ENCODE results near the gene CLASP2. TPM values are rescaled to one million over a fixed set of nuclear protein-coding genes. Genes with fewer than 3 reads are reported as not detected.
"Not testable (repeated sequence)": the region's sequence is repeated elsewhere in the genome, so short reads cannot be mapped to it uniquely, and the experiment has no call there.

Gene CLASP2
- total and polyA plus RNA-seq, 2 donors = 18.8 to 35.1 TPM

DNA sequence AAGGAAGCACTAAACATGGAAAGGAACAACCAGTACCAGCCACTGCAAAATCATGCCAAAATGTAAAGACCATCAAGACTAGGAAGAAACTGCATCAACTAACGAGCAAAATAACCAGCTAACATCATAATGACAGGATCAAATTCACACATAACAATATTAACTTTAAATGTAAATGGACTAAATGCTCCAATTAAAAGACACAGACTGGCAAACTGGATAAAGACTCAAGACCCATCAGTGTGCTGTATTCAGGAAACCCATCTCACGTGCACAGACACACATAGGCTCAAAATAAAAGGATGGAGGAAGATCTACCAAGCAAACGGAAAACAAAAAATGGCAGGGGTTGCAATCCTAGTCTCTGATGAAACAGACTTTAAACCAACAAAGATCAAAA, 44.6 kb downstream of the CLASP2 start:
- not testable (repeated sequence) for H3K27me3 ChIP-seq (ENCODE audit: control insufficient read depth in 2 of 2, insufficient read depth in 1 of 2, low read length in 1 of 2); H3K36me3 ChIP-seq (ENCODE audit: control insufficient read depth in 2 of 2, insufficient read depth in 2 of 2, low read length in 1 of 2); H3K9me3 ChIP-seq (ENCODE audit: control insufficient read depth in 2 of 2, insufficient read depth in 1 of 2, low read length in 1 of 2); H3K4me3 ChIP-seq (ENCODE audit: low read length in 2 of 2); H3K4me1 ChIP-seq (ENCODE audit: control insufficient read depth in 2 of 2, insufficient read depth in 2 of 2, low read length in 2 of 2); H3K27ac ChIP-seq (ENCODE audit: low read depth in 1 of 2, low read length in 1 of 2); DNase-seq (ENCODE audit: low read depth in 6 of 9, low spot score in 9 of 9)
- WGBS = 99% methylated on average over 2 of the region's 3 CpGs

DNA sequence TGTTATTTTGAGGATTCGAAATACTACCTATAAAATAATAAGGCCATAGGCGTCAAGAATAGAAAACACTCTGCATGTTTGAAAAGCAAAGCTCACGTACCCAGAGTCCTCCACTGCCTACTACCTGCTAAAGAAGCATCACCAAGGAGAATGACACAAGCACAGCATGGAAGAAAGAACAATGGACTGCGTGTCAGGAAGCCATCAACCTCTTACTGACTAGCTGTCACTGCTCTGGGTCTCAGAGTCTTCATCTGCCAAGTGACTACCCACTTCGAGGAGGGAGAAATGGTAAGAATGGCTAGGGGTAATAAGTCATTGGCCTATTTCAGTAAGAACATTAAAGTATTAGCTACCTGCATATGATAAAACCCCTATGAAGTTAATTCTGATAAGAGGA, 49.4 kb downstream of the CLASP2 start:
- DNase-seq (ENCODE audit: low read depth in 6 of 9, low spot score in 9 of 9) = no peak
- no peak overlapping the region for H3K27ac ChIP-seq (ENCODE audit: low read depth in 1 of 2, low read length in 1 of 2)
- no peaks in the 10 kb centered on the region for H3K27me3 ChIP-seq (ENCODE audit: control insufficient read depth in 2 of 2, insufficient read depth in 1 of 2, low read length in 1 of 2)
- no peaks in the 10 kb centered on the region for H3K9me3 ChIP-seq (ENCODE audit: control insufficient read depth in 2 of 2, insufficient read depth in 1 of 2, low read length in 1 of 2)
- H3K36me3 ChIP-seq (ENCODE audit: control insufficient read depth in 2 of 2, insufficient read depth in 2 of 2, low read length in 1 of 2) = peaks cover 0 to 3% of the 10 kb centered on the region in 2 donors
- H3K4me1 ChIP-seq (ENCODE audit: control insufficient read depth in 2 of 2, insufficient read depth in 2 of 2, low read length in 2 of 2) = no peaks in the 10 kb centered on the region
- H3K4me3 ChIP-seq (ENCODE audit: low read length in 2 of 2) = no peak overlapping the region
- 98% methylated on average over 5 of the region's 5 CpGs for WGBS

DNA sequence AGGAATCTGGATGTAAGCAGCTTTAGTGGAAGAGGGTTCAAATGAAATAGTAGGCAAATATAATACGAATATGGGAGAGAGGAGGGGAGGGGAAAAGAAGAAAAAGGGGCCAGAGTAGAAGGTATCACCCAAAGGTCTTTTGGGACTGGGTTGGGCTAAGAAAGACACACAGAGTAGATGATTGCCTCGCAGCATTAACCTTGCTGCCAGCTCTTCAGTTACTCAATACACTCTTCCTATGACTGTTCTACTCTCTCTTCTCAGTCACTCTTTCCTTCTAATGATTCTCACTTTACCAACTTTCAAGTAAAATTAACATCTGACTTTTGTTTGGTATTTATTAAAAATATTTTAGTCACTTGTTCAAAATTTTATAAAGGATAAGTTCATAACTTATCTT, 52.8 kb downstream of the CLASP2 start:
- H3K27me3 ChIP-seq (ENCODE audit: control insufficient read depth in 2 of 2, insufficient read depth in 1 of 2, low read length in 1 of 2) = no peaks in the 10 kb centered on the region
- no peak overlapping the region for H3K4me3 ChIP-seq (ENCODE audit: low read length in 2 of 2)
- H3K36me3 ChIP-seq (ENCODE audit: control insufficient read depth in 2 of 2, insufficient read depth in 2 of 2, low read length in 1 of 2) = no peaks in the 10 kb centered on the region
- DNase-seq (ENCODE audit: low read depth in 6 of 9, low spot score in 9 of 9) = no peak
- no peaks in the 10 kb centered on the region for H3K4me1 ChIP-seq (ENCODE audit: control insufficient read depth in 2 of 2, insufficient read depth in 2 of 2, low read length in 2 of 2)
- no peaks in the 10 kb centered on the region for H3K9me3 ChIP-seq (ENCODE audit: control insufficient read depth in 2 of 2, insufficient read depth in 1 of 2, low read length in 1 of 2)
- WGBS = 96% methylated on average over 2 of the region's 2 CpGs
- H3K27ac ChIP-seq (ENCODE audit: low read depth in 1 of 2, low read length in 1 of 2) = no peak overlapping the region

DNA sequence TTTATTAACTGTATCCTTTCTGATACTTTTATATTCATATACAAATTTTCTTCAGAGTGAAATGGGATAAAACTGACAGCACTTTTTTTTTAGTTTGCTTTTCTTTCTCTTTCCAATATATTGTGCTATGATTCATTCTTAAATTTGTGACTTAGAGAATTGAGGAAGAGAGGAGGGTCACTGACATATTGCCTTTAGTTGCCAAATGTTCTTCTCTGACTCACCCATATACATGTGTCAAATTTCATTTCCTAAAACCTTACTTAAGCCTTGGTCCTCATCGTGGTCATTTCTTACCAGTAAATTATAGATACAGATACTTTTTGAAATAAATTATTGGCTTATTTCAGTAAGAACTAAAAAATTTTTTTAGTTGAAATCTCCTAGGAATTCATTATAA, 53.9 kb downstream of the CLASP2 start:
- no peaks in the 10 kb centered on the region for H3K9me3 ChIP-seq (ENCODE audit: control insufficient read depth in 2 of 2, insufficient read depth in 1 of 2, low read length in 1 of 2)
- H3K36me3 ChIP-seq (ENCODE audit: control insufficient read depth in 2 of 2, insufficient read depth in 2 of 2, low read length in 1 of 2) = no peaks in the 10 kb centered on the region
- H3K27ac ChIP-seq (ENCODE audit: low read depth in 1 of 2, low read length in 1 of 2) = no peak overlapping the region
- H3K4me1 ChIP-seq (ENCODE audit: control insufficient read depth in 2 of 2, insufficient read depth in 2 of 2, low read length in 2 of 2) = peaks cover 3 to 4% of the 10 kb centered on the region in 2 donors
- H3K4me3 ChIP-seq (ENCODE audit: low read length in 2 of 2) = no peak overlapping the region
- 84% methylated on average over 1 of the region's 1 CpG for WGBS
- no peaks in the 10 kb centered on the region for H3K27me3 ChIP-seq (ENCODE audit: control insufficient read depth in 2 of 2, insufficient read depth in 1 of 2, low read length in 1 of 2)
- no peak for DNase-seq (ENCODE audit: low read depth in 6 of 9, low spot score in 9 of 9)

GRCh38 chr3:33663042-33663441, 55.0 kb downstream of the CLASP2 start:
- H3K36me3 ChIP-seq (ENCODE audit: control insufficient read depth in 2 of 2, insufficient read depth in 2 of 2, low read length in 1 of 2) = no peaks in the 10 kb centered on the region
- H3K4me1 ChIP-seq (ENCODE audit: control insufficient read depth in 2 of 2, insufficient read depth in 2 of 2, low read length in 2 of 2) = peaks cover 3 to 7% of the 10 kb centered on the region in 2 donors
- no peak for DNase-seq (ENCODE audit: low read depth in 6 of 9, low spot score in 9 of 9)
- no peaks in the 10 kb centered on the region for H3K9me3 ChIP-seq (ENCODE audit: control insufficient read depth in 2 of 2, insufficient read depth in 1 of 2, low read length in 1 of 2)
- H3K27ac ChIP-seq (ENCODE audit: low read depth in 1 of 2, low read length in 1 of 2) = no peak overlapping the region
- no peak overlapping the region for H3K4me3 ChIP-seq (ENCODE audit: low read length in 2 of 2)
- H3K27me3 ChIP-seq (ENCODE audit: control insufficient read depth in 2 of 2, insufficient read depth in 1 of 2, low read length in 1 of 2) = no peaks in the 10 kb centered on the region

DNA sequence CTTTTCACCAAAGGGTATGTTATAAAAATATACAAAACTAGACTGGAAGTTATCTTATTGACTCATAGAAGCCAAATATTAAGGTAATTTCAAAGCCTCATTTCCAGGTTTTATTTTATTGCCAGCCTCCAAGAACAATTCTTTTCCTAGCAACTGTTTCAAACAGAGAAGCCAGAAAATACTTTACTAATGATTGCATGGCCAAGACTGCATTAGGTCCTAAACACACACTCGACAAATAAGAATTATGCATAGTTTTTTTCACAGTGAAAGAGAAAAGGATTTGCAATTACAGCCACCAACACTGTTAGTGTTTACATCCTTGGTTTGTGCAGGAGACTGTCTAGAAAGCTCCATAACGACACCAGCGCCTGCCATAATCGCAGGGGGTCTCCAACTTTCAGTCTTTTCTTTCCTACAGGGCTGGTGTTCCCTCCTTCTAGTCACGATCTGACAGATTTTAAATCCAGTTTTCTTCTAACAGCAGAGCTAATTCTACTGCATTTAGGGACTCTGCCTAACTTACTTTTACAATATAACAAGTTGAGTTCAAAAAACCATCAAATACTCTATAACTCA, 58.1 kb downstream of the CLASP2 start:
- DNase-seq (ENCODE audit: low read depth in 6 of 9, low spot score in 9 of 9) = no peak
- Histone ChIP-seq H3K27ac (ENCODE audit: low read depth in 1 of 2, low read length in 1 of 2) (peak overlapping the region in 1 of 2 donors; percentile 89), H3K36me3 (ENCODE audit: control insufficient read depth in 2 of 2, insufficient read depth in 2 of 2, low read length in 1 of 2) (no peaks in the 10 kb centered on the region), H3K4me1 (ENCODE audit: control insufficient read depth in 2 of 2, insufficient read depth in 2 of 2, low read length in 2 of 2) (peaks cover 3 to 7% of the 10 kb centered on the region in 2 donors), H3K27me3 (ENCODE audit: control insufficient read depth in 2 of 2, insufficient read depth in 1 of 2, low read length in 1 of 2) (no peaks in the 10 kb centered on the region), H3K9me3 (ENCODE audit: control insufficient read depth in 2 of 2, insufficient read depth in 1 of 2, low read length in 1 of 2) (no peaks in the 10 kb centered on the region), H3K4me3 (ENCODE audit: low read length in 2 of 2) (peak overlapping the region; percentile 50 to 58)
- WGBS = 93% methylated on average over 5 of the region's 5 CpGs

DNA sequence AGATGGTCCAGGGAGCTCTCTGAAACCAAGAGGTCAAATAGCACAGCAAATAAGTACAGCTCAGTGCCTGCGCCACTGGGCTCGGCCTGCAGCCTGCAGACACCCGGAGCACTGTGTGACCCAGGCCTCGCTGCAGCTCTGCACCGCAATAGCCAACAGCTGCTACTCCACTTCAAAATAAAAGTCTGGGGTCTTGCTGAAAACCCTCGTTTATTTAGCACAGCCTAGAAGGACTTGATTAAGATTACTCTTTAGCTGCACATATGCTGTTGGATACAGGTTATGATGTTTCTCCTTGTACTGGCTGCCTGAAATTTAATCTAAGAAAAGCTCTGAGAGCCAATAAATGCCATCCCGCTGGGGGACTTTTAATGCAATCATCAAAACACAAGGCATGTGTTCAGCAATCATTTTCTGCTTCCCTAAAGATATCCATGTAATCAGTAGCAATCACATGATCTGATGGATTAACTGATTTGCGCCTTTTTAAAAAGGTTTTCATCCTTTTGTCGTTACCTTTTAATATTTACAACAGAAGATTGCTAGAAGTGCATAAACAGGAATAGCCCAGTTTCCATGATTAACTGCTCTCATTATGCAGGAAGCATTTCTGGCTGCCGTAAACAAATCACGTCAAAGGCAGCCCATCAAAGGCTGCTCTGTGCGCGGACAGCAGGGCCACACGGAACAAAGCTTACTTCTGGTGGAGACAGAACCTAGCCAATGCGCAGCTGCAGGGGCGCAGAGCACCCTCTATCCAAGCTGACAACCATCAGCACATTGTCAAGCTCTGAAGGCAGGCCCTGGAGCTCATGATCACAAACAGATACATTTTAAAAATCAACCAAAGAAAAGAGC, 58.8 kb downstream of the CLASP2 start:
- Histone ChIP-seq H3K27me3 (ENCODE audit: control insufficient read depth in 2 of 2, insufficient read depth in 1 of 2, low read length in 1 of 2) (no peaks in the 10 kb centered on the region), H3K27ac (ENCODE audit: low read depth in 1 of 2, low read length in 1 of 2) (peak overlapping the region; percentile 80 to 89), H3K36me3 (ENCODE audit: control insufficient read depth in 2 of 2, insufficient read depth in 2 of 2, low read length in 1 of 2) (no peaks in the 10 kb centered on the region), H3K4me3 (ENCODE audit: low read length in 2 of 2) (peak overlapping the region; percentile 50 to 58), H3K9me3 (ENCODE audit: control insufficient read depth in 2 of 2, insufficient read depth in 1 of 2, low read length in 1 of 2) (no peaks in the 10 kb centered on the region), H3K4me1 (ENCODE audit: control insufficient read depth in 2 of 2, insufficient read depth in 2 of 2, low read length in 2 of 2) (peaks cover 3 to 7% of the 10 kb centered on the region in 2 donors)
- 3% methylated on average over 16 of the region's 16 CpGs for WGBS
- DNase-seq (ENCODE audit: low read depth in 6 of 9, low spot score in 9 of 9) = peak; percentile 38 to 86 (median 66)

- peaks cover 3 to 7% of the 10 kb centered on the region in 2 donors for H3K4me1 ChIP-seq (ENCODE audit: control insufficient read depth in 2 of 2, insufficient read depth in 2 of 2, low read length in 2 of 2)
- peak overlapping the region; percentile 50 to 58 for H3K4me3 ChIP-seq (ENCODE audit: low read length in 2 of 2)
- WGBS = 28% methylated on average over 2 of the region's 2 CpGs
- peak overlapping the region; percentile 80 to 89 for H3K27ac ChIP-seq (ENCODE audit: low read depth in 1 of 2, low read length in 1 of 2)
- no peaks in the 10 kb centered on the region for H3K27me3 ChIP-seq (ENCODE audit: control insufficient read depth in 2 of 2, insufficient read depth in 1 of 2, low read length in 1 of 2)
- no peaks in the 10 kb centered on the region for H3K9me3 ChIP-seq (ENCODE audit: control insufficient read depth in 2 of 2, insufficient read depth in 1 of 2, low read length in 1 of 2)
- H3K36me3 ChIP-seq (ENCODE audit: control insufficient read depth in 2 of 2, insufficient read depth in 2 of 2, low read length in 1 of 2) = no peaks in the 10 kb centered on the region
- DNase-seq (ENCODE audit: low read depth in 6 of 9, low spot score in 9 of 9) = peak in 2 of 9 donors; percentile 29 to 53
Measured at GRCh38 chr3:33658621-33658990, 59.4 kb downstream of the CLASP2 start.

DNA sequence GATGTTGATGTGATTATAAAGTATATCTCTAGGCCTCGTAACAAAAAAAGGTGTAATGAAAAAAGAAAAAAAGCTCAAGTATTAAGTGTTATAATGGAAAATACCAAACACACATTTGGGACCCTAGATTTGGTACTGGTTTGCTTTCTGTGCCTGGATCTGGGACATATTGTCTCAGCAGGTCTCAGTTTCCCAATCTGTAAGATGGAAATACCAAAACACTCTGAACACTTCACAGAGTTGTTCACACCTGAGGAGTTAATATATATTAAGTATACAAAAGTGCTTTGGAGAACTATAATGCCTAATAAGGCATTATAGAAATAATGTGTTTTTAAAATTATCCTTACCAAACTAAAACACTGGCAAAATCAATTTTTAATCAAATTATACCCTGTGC, 60.0 kb downstream of the CLASP2 start:
- no peaks in the 10 kb centered on the region for H3K9me3 ChIP-seq (ENCODE audit: control insufficient read depth in 2 of 2, insufficient read depth in 1 of 2, low read length in 1 of 2)
- H3K4me3 ChIP-seq (ENCODE audit: low read length in 2 of 2) = peak overlapping the region in 1 of 2 donors; percentile 50
- DNase-seq (ENCODE audit: low read depth in 6 of 9, low spot score in 9 of 9) = no peak
- H3K36me3 ChIP-seq (ENCODE audit: control insufficient read depth in 2 of 2, insufficient read depth in 2 of 2, low read length in 1 of 2) = no peaks in the 10 kb centered on the region
- peak overlapping the region in 1 of 2 donors; percentile 89 for H3K27ac ChIP-seq (ENCODE audit: low read depth in 1 of 2, low read length in 1 of 2)
- H3K27me3 ChIP-seq (ENCODE audit: control insufficient read depth in 2 of 2, insufficient read depth in 1 of 2, low read length in 1 of 2) = no peaks in the 10 kb centered on the region
- 93% methylated on average over 1 of the region's 1 CpG for WGBS
- peaks cover 3 to 7% of the 10 kb centered on the region in 2 donors for H3K4me1 ChIP-seq (ENCODE audit: control insufficient read depth in 2 of 2, insufficient read depth in 2 of 2, low read length in 2 of 2)

Data from thymus (tissue), 11 donors.